Hepatocyte (in vitro differentiated cells): ENCODE measurements around the gene A3GALT2.

Experiments used
- EZH2 ChIP-seq: fragments of 200-600 bp; sonication (generic); IDR thresholded peaks from 2 replicates; pipeline ENCODE4 v1.6.1; 2016; ENCODE audit warnings: antibody characterized with exemption, mild to moderate bottlenecking, borderline replicate concordance
- TF ChIP-seq, protein P1 (sequence below): fragments of 200-600 bp; sonication (generic); IDR thresholded peaks from 2 replicates; pipeline ENCODE4 v1.5.1; 2016; ENCODE audit warnings: antibody characterized with exemption, mild to moderate bottlenecking; ENCODE audit not compliant: poor library complexity

DNA sequence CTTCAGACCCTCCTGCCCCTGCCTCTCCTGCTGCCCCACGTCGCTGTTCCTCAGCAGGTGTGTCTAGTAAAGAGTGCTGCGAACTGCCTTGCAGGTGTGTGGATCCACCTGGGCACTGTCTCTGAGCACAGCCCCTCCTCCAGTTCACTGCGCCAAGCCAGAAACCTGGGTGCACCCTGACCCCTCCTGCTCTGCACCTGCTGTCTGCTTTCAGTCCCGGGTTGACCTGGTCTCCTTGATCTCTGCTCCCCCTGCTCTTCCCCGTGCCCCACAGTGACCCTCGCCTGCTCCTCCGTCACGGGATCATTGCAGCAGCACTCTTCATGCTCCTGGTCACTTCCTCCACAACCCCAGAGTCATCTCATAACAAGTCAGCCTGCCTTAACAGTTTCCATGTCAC is 6.5 kb downstream of the A3GALT2 start:
- TF ChIP-seq, protein P1, sequence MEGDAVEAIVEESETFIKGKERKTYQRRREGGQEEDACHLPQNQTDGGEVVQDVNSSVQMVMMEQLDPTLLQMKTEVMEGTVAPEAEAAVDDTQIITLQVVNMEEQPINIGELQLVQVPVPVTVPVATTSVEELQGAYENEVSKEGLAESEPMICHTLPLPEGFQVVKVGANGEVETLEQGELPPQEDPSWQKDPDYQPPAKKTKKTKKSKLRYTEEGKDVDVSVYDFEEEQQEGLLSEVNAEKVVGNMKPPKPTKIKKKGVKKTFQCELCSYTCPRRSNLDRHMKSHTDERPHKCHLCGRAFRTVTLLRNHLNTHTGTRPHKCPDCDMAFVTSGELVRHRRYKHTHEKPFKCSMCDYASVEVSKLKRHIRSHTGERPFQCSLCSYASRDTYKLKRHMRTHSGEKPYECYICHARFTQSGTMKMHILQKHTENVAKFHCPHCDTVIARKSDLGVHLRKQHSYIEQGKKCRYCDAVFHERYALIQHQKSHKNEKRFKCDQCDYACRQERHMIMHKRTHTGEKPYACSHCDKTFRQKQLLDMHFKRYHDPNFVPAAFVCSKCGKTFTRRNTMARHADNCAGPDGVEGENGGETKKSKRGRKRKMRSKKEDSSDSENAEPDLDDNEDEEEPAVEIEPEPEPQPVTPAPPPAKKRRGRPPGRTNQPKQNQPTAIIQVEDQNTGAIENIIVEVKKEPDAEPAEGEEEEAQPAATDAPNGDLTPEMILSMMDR: no peak
- no peak for TF ChIP-seq EZH2
